ENCODE data around the gene TIMP3.

GRCh38 chr22:32880505-32880892, 79.0 kb downstream of the TIMP3 start:
- TF ChIP-seq CTCF (IDR thresholded peaks at IDR 0.05; ENCODE audit: borderline replicate concordance, extremely low read depth, low read length, poor library complexity, severe bottlenecking), result no peak
- TF ChIP-seq EZH2 (IDR thresholded peaks at IDR 0.05; ENCODE audit: borderline replicate concordance, low read depth, low read length, severe bottlenecking), result no peak
